GM12865 (cell line): ENCODE results near the gene PLXDC1.

Source experiments
- DNase-seq: peaks from one replicate; pipeline ENCODE4 v3.0.0; 2010; ENCODE audit warnings: low read depth
- H3K4me3 ChIP-seq: 2 replicates; pipeline ENCODE4 v1.5.1; 2011; ENCODE audit warnings: mild to moderate bottlenecking, low read depth, low read length, control low read depth
- TF ChIP-seq, protein P1 (sequence below): IDR thresholded peaks from 2 replicates; pipeline ENCODE4 v1.5.1; 2011; ENCODE audit warnings: low read length, control low read depth, low read depth, inconsistent platforms; ENCODE audit not compliant: insufficient read depth; ENCODE audit errors: missing control alignments

PLXDC1 gene

DNA sequence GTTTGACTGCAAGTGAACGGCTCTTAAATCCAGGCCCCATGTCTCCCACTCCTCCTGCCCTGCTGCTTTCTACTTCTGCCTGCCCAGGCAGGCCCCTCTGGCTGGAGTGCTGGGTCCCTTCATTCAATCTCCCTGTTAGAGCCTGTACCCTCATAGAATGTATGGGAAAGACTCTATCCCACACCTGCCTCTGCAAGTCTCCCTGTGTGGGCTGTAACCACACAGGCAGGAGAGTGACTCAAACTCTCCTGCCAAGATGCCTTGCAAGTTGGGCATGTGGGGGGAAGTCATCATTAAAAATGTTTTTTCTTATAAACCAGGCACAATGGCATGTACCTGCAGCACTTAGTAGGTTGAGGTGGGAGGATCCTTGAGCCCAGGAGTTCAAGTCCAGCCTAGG lies 77.5 kb downstream of the PLXDC1 start:
- no peak for DNase-seq
- TF ChIP-seq, protein P1, sequence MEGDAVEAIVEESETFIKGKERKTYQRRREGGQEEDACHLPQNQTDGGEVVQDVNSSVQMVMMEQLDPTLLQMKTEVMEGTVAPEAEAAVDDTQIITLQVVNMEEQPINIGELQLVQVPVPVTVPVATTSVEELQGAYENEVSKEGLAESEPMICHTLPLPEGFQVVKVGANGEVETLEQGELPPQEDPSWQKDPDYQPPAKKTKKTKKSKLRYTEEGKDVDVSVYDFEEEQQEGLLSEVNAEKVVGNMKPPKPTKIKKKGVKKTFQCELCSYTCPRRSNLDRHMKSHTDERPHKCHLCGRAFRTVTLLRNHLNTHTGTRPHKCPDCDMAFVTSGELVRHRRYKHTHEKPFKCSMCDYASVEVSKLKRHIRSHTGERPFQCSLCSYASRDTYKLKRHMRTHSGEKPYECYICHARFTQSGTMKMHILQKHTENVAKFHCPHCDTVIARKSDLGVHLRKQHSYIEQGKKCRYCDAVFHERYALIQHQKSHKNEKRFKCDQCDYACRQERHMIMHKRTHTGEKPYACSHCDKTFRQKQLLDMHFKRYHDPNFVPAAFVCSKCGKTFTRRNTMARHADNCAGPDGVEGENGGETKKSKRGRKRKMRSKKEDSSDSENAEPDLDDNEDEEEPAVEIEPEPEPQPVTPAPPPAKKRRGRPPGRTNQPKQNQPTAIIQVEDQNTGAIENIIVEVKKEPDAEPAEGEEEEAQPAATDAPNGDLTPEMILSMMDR: no peak
- no peak overlapping the region for H3K4me3 ChIP-seq

DNA sequence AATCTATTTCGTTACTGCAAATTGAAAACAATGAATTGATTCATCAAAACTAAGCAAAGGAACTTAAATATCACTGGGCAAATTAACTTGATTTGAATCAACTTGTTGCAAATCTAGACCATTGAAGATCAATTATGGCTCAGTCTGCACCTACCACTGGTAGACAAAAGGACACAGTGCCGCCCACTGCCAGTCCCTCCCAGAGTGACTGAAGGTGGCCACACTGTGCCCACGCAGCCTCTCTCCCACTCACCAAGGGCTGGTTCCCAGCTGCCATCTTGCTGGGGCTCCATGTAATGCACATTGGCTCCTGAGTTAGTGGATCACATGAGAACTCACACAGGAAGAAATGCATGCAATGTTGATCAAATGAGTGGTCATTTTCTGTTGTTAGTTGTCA lies 78.1 kb downstream of the PLXDC1 start:
- TF ChIP-seq, protein P1: no peak
- no peak overlapping the region for H3K4me3 ChIP-seq
- no peak for DNase-seq

DNA sequence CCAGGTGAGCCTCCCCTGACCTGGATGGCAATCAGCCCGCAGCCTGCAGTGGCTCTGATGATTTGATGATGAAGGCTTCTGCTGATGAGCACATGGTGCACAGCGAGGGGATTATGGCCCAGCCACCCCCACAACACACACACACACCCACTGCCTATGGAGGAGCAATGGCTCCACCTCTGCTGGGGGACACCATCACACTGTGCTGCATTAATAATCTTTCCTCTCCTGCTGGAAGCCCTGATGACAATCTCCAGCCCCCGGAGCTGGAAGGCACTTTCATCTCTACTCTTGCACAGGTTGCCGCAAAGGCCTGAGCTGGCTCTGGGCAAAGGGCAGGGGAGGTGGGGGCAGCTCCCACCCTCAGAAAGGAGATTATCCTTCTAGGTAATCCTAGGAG lies 79.9 kb downstream of the PLXDC1 start:
- DNase-seq: no peak
- H3K4me3 ChIP-seq: no peak overlapping the region
- TF ChIP-seq, protein P1: no peak

DNA sequence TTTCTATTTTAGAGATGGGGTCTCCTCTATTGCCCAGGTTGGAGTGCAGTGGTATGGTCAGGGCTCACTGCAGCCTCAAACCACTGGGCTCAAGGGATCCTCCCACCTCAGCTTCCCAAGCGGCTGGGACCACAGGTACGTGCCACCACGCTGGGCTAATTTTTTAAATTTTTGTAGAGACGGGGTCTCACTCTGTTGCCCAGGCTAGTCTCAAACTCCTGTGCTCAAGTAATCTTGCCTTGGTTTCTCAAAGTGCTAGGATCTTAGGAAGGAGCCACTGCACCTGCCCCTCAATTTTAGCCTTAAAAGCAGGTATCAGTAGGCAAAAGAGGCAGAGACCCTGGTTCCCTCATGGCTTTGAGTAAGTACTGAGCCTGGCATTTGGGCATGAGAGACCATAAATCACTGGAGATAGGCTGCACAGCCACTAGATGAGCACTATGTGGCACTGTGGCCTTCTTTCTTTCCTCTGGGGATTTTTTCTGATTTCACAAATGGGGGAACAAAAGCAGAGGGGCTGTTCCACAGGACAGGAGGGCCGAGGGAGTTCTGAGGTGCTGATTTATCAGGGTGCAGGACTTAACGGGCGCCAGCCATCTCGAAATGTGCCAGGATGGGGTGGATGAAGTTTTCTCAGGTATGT lies 82.2 kb downstream of the PLXDC1 start:
- peak; percentile 60 for DNase-seq
- no peak overlapping the region for H3K4me3 ChIP-seq
- TF ChIP-seq, protein P1: peak; percentile 66

DNA sequence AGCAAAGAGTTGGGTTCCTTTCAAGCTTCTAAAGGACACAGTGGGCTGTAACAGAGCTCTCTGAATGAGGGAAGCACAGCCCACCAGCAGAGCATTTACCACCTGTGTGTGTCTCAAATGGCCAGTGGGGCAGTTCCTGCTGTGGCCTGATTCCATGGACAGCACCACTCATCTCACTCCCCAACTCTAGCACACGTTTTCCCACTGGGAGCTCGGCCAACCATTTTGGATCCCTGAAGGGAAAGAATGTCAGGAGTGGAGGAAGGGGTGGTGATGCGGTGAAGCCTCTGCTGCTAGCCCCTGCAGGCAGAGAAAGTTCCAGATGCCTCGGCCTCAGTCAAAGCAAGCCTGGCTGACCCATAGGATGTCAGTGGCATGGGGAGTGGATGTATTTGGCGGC lies 86.6 kb downstream of the PLXDC1 start:
- H3K4me3 ChIP-seq: no peak overlapping the region
- TF ChIP-seq, protein P1: no peak
- no peak for DNase-seq

DNA sequence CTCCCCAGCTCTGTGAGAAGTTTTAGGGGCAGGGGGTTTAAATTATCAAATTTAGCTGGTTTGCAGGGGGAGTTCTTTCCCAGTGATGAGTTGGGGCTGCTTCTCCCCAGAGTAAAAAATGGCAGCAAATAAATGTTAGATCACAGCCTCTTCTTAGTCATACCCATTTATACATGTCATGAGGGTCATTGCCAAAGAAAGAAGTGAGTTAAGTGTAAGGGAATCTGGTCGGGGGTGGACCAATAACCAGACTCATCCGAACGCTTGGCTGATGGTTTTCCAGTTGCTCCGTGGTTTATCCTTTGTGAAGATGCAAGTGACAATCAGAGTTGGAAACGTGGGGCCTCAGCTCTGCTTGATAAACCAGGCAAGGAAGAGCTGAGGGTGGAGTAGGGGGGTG lies 87.1 kb downstream of the PLXDC1 start:
- no peak for DNase-seq
- TF ChIP-seq, protein P1: no peak
- no peak overlapping the region for H3K4me3 ChIP-seq

DNA sequence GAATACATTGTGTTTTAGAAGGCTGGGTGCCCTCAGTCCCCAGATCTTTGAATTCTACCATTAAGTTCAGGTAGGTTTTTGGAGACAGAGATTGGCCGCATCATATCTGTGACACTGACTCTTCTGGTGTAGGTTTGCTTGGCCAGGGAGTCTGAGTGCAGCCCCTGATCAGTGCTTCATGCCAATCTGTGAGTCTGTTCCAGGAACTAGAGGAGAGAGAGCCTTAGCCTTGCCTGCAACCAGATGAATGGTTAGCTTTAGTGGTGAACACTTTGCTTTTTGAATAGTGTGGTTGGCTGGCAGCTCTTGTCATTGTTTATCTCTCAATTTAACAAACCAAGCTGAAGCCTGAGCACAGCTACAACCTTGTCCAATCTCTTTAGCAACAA lies 87.8 kb downstream of the PLXDC1 start:
- no peak overlapping the region for H3K4me3 ChIP-seq
- TF ChIP-seq, protein P1: no peak
- no peak for DNase-seq
